CD4-positive, CD25-positive, alpha-beta regulatory T cell (primary cell): ENCODE data around the gene ZNF675. TPM values are rescaled to one million over a fixed set of nuclear protein-coding genes. Genes with fewer than 3 reads are reported as not detected.

Source experiments
- polyA plus RNA-seq, 4 donors: library from polyadenylated mRNA; unstranded; fragments of 300-500 nt; fragmentation: Illumina TruSeq; gene quantifications; one replicate each; pipeline ENCODE4 v1.2.3, GENCODE V29; 2021
- total RNA-seq: library from RNA; stranded (reverse); gene quantifications from one replicate; pipeline ENCODE4 v1.2.3, GENCODE V29; 2022

ZNF675 gene
- total and polyA plus RNA-seq, 5 donors from 2014 or later = 17.2 to 24.3 (median 22.0) TPM

Other genes with a start within 250 kb of the ZNF675 start
- 1.9 TPM for gene ZNF681, start 71.7 kb upstream of the ZNF675 start, total RNA-seq
- 1 to 10 TPM; 1.7 to 2.9 (median 2.2) TPM for gene ZNF681, start 71.7 kb upstream of the ZNF675 start, polyA plus RNA-seq
- 4.4 TPM for gene ZNF726, start 227.7 kb upstream of the ZNF675 start, total RNA-seq
- 1 to 10 TPM; 1.3 to 2.3 (median 2.0) TPM for gene ZNF726, start 227.7 kb upstream of the ZNF675 start, polyA plus RNA-seq